GM12878 (cell line): ENCODE data around the gene ARPC5L. TPM values are rescaled to one million over a fixed set of nuclear protein-coding genes. Genes with fewer than 3 reads are reported as not detected.
A peak's percentile ranks its signal among the peaks of the same experiment; 100 is the strongest.

Experiments
- BCL3 ChIP-seq: IDR thresholded peaks from 2 replicates; pipeline ENCODE4 v1.6.1; 2011; ENCODE audit warnings: borderline replicate concordance, low read depth, mild to moderate bottlenecking, moderate library complexity, low read length; ENCODE audit not compliant: insufficient read depth, poor library complexity, severe bottlenecking
- ELK1 ChIP-seq: IDR thresholded peaks from 2 replicates; pipeline ENCODE4 v1.6.1; 2012; ENCODE audit warnings: low read depth, low read length, improper control_type of control experiment
- ESRRA ChIP-seq: IDR thresholded peaks from 2 replicates; pipeline ENCODE4 v1.6.1; 2012; ENCODE audit warnings: mild to moderate bottlenecking, low read length, improper control_type of control experiment
- GATAD2B ChIP-seq: fragments of 450-650 bp; conservative IDR thresholded peaks from 2 replicates; pipeline ENCODE4 v1.6.1; 2017; ENCODE audit warnings: low read depth, mild to moderate bottlenecking, moderate library complexity
- IKZF2 ChIP-seq, 2 experiments: fragments of 450-650 bp; IDR thresholded peaks; 2 replicates each; pipeline ENCODE4 v1.6.1; 2017; ENCODE audit warnings: mild to moderate bottlenecking in 2 of 2, moderate library complexity in 2 of 2
- NFIC ChIP-seq: IDR thresholded peaks from 2 replicates; pipeline ENCODE4 v1.6.1; 2012; ENCODE audit warnings: low read depth, mild to moderate bottlenecking, inconsistent platforms, low read length, moderate library complexity
- NKRF ChIP-seq: fragments of 450-650 bp; conservative IDR thresholded peaks from 2 replicates; pipeline ENCODE4 v1.6.1; 2017; ENCODE audit warnings: mild to moderate bottlenecking, moderate library complexity
- PML ChIP-seq: IDR thresholded peaks from 2 replicates; pipeline ENCODE4 v1.6.1; 2012; ENCODE audit warnings: low read length, inconsistent platforms
- POLR2AphosphoS5 ChIP-seq: IDR thresholded peaks from 2 replicates; pipeline ENCODE4 v1.6.1; 2011; ENCODE audit warnings: mild to moderate bottlenecking, low read length, inconsistent platforms
- SMARCA5 ChIP-seq: fragments of 450-650 bp; IDR thresholded peaks from 2 replicates; pipeline ENCODE4 v1.6.1; 2017; ENCODE audit warnings: mild to moderate bottlenecking
- SRF ChIP-seq, 2 experiments: IDR thresholded peaks; 2 replicates each; pipeline ENCODE4 v1.6.1; 2011; ENCODE audit warnings: low read depth in 2 of 2, low read length in 2 of 2, mild to moderate bottlenecking in 1 of 2, moderate library complexity in 1 of 2
- TAF1 ChIP-seq: IDR thresholded peaks from 2 replicates; pipeline ENCODE4 v1.6.1; 2011; ENCODE audit warnings: mild to moderate bottlenecking, low read depth, low read length, borderline replicate concordance
- ZNF384 ChIP-seq: IDR thresholded peaks from 2 replicates; pipeline ENCODE4 v1.6.1; 2012; ENCODE audit warnings: low read depth, mild to moderate bottlenecking, low read length, improper control_type of control experiment, borderline replicate concordance
- ZNF592 ChIP-seq: fragments of 450-650 bp; IDR thresholded peaks from 2 replicates; pipeline ENCODE4 v1.6.1; 2017; ENCODE audit warnings: mild to moderate bottlenecking, moderate library complexity
- ZNF687 ChIP-seq: fragments of 450-650 bp; IDR thresholded peaks from 2 replicates; pipeline ENCODE4 v1.6.1; 2017; ENCODE audit warnings: mild to moderate bottlenecking, moderate library complexity
- polyA plus RNA-seq, 11 experiments: library from polyadenylated mRNA; depleted of rRNA in 4 of 11; unstranded in 6 of 11; stranded (reverse) in 5 of 11; fragments of >200 nt; fragmentation: Nextera tagmentation in 4 of 11; fragmentation: Illumina TruSeq in 1 of 11; extraction: Ambion mirVana in 4 of 11; extraction: Trizol in 1 of 11; gene quantifications; 1 replicate in 1 of 11; 2 replicates in 10 of 11; pipeline versions ENCODE4 v1.2.1 to v1.2.3, GENCODE V29; 2011 to 2016; ENCODE audit warnings: inconsistent platforms in 2 of 11, missing spikeins in 2 of 11, low read depth in 1 of 11
- total RNA-seq, 4 experiments: library from RNA; depleted of rRNA in 3 of 4; stranded (reverse); fragments of >200 nt in 3 of 4; fragmentation: Illumina TruSeq in 1 of 4; extraction: Trizol in 1 of 4; gene quantifications; 2 replicates each; pipeline versions ENCODE4 v1.2.1 to v1.2.3, GENCODE V29; 2013 to 2021

The ARPC5L gene
- total and polyA plus RNA-seq, 10 of the 15 experiments (the other 5 are each of a cell fraction or from before 2014, with no cell fraction given), result 42.3 to 207 (median 104) TPM

GRCh38 chr9:124861342-124862229 lies at the start of gene ARPC5L, which contains the start of gene RPL35 (continued):
- TF ChIP-seq ZNF592 (no peak), NKRF (peak; percentile 75), ELK1 (peak; percentile 36; the same call in 1 of the 2 replicates), BCL3 (peak; percentile 31), SRF (IDR thresholded peaks at IDR 0.05; ENCODE audit: low read depth in 2 of 2, low read length in 2 of 2) (peak in 1 of 2 experiments; percentile 64; a peak in 1 of 4 replicates), TAF1 (peak; percentile 99), PML (no peak), ZNF687 (peak; percentile 46), GATAD2B (peak; percentile 89), NFIC (no peak), POLR2AphosphoS5 (peak; percentile 98), ESRRA (no peak; the same call in 1 of the 2 replicates), ZNF384 (no peak), SMARCA5 (peak; percentile 36; the same call in 1 of the 2 replicates), IKZF2 (IDR thresholded peaks at IDR 0.05) (0 out of 4 replicates have a peak, but pooled peaks of 1 of the 2 experiments have one; percentile 27)
